GM12865 (cell line): ENCODE measurements around the gene KBTBD12.

Experiments
- DNase-seq: peaks from one replicate; pipeline ENCODE4 v3.0.0; 2010; ENCODE audit warnings: low read depth
- H3K4me3 ChIP-seq: 2 replicates; pipeline ENCODE4 v1.5.1; 2011; ENCODE audit warnings: mild to moderate bottlenecking, low read depth, low read length, control low read depth
- TF ChIP-seq, protein P1 (sequence below): IDR thresholded peaks from 2 replicates; pipeline ENCODE4 v1.5.1; 2011; ENCODE audit warnings: low read length, control low read depth, low read depth, inconsistent platforms; ENCODE audit not compliant: insufficient read depth; ENCODE audit errors: missing control alignments

The KBTBD12 gene

DNA sequence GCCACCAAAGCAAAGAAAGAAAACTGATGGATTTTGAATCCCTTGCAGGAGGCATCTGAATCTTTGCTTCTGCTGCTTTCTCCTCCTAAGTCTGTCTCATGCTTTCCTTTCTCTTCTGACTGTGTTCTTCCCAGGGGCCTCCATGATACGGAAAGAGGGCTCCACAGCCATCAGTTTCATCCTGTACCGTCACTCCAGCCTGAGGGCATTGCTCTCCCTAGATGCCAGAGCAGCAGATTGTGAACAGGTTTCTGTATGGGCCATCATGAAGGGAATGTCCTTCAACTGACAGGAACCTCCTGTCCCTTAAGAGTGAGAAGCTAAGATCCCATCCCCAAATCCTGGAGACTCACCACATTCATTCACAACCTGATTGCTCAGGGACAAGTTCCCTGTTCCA lies 59.2 kb downstream of the KBTBD12 start:
- DNase-seq = no peak
- TF ChIP-seq, protein P1, sequence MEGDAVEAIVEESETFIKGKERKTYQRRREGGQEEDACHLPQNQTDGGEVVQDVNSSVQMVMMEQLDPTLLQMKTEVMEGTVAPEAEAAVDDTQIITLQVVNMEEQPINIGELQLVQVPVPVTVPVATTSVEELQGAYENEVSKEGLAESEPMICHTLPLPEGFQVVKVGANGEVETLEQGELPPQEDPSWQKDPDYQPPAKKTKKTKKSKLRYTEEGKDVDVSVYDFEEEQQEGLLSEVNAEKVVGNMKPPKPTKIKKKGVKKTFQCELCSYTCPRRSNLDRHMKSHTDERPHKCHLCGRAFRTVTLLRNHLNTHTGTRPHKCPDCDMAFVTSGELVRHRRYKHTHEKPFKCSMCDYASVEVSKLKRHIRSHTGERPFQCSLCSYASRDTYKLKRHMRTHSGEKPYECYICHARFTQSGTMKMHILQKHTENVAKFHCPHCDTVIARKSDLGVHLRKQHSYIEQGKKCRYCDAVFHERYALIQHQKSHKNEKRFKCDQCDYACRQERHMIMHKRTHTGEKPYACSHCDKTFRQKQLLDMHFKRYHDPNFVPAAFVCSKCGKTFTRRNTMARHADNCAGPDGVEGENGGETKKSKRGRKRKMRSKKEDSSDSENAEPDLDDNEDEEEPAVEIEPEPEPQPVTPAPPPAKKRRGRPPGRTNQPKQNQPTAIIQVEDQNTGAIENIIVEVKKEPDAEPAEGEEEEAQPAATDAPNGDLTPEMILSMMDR = no peak
- H3K4me3 ChIP-seq = no peak overlapping the region

DNA sequence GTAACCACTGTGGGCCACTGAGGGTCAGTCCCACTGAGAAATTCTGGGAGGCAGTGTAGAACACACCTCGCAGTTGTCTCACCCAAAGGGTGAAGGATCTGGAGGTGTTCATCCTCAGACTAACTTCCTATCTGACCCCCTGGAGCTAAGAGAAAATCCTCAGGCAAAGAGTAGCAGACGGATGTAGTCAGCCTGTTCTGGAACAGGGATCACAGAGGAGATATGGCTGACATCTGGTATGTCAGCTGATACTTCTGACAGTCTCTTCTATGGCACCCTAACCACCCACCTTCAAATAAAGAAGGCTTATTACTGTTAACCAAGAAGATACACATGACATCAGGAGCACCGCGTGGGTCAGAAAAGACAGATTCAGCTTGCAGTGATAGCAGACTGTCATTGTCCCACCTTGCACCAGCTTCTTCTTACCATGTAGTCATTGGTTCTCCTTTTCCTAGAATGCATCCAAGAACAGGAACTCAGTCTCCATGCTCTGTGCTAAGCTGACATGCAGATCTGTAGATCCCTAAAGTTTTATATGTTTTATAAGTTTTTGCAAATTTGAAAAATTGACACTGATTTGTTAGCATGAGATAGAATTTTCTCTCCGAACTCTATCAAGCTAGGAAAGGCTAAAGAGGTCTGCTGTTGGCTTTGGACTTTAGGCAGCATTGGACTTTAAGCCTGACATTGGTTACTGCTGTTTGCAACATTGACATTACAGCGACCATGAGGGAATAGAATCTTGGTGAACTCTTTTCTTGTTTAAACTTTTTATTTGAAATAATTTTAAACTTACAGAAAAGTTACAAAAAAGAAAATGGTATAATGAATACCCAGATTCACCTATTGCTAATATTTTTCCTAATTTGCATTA lies 60.4 kb downstream of the KBTBD12 start:
- DNase-seq = no peak
- TF ChIP-seq, protein P1 = no peak
- H3K4me3 ChIP-seq = no peak overlapping the region

- no peak overlapping the region for H3K4me3 ChIP-seq
- TF ChIP-seq, protein P1 = no peak
- no peak for DNase-seq
These were observed 63.6 kb downstream of the KBTBD12 start for GRCh38 chr3:127978636-127979035.

- H3K4me3 ChIP-seq = no peak overlapping the region
- no peak for DNase-seq
- TF ChIP-seq, protein P1 = no peak
These were observed 64.4 kb downstream of the KBTBD12 start for GRCh38 chr3:127979473-127979872.

DNA sequence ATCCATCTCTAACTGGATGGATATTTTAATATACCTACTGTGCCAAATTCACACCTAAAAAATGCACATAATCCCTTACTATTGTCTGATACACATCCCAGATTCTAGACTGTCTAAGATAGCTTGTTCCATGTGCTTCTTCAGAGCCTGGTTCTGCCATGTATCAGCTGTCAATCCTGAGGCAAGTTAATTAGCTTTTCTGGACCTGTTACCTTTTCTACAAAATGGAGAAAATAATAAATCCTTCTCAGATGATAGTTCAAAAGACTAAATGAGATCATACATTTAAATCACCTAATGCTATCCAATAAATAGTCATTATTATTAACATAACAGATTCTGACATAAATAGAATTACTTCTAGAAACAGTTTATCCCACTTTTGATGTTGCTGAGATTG lies 66.1 kb downstream of the KBTBD12 start:
- TF ChIP-seq, protein P1 = no peak
- DNase-seq = no peak
- no peak overlapping the region for H3K4me3 ChIP-seq

DNA sequence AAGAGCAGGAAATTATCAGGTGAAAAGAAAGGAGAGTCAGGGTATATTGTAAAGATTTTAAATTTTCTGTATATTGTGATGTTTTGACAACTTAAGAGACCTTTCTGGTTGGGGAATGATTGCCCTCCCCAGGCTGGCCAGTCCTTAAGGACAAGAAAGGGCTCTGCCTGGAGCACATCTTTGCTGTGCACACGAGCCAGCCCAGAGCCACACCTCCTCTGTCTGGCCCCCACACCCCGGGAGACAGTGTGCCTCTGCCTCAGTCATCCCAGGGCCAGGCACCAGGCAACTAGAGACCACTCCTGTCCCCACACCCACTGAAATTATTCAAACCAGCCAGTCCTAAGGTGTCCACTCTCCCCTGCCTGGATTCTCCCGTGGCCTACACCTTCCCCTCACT lies 67.1 kb downstream of the KBTBD12 start:
- TF ChIP-seq, protein P1 = no peak
- no peak for DNase-seq

More for the DNA sequence above, 67.1 kb downstream of the KBTBD12 start:
- no peak overlapping the region for H3K4me3 ChIP-seq
